ENCODE results near the gene CCNY.

DNA sequence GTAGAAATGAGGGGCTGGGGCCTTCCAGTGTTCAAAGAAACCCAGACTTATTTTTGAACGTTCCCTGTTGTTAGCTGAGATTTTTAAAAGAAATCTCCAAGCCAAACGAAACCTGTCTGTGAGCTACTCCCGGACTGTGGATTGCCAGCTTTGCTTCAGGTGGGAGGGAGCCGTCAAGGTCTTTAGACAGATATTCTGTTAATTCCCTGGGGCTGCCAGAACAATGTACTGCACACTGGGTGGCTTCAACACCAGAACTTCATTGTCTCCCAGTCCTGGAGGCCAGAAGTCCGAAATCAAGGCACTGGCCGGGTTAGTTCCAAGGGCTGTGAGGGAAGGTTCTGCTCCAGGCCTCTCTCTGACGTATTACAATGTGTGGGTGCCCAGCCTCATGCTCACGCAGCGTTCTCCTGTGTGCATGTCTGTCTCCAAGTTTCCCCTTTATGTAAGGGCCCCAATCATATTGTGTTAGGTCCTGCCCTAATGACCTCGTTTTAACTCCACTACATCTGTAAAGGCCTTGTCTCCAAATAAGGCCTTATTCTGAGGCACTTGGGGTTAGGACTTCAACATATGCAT, 208.9 kb downstream of the CCNY start:
- TF ChIP-seq SP2 (CRISPR knock-in tag; IDR thresholded peaks at IDR 0.05), result no peak
- TF ChIP-seq, protein P1, sequence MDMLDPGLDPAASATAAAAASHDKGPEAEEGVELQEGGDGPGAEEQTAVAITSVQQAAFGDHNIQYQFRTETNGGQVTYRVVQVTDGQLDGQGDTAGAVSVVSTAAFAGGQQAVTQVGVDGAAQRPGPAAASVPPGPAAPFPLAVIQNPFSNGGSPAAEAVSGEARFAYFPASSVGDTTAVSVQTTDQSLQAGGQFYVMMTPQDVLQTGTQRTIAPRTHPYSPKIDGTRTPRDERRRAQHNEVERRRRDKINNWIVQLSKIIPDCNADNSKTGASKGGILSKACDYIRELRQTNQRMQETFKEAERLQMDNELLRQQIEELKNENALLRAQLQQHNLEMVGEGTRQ (IDR thresholded peaks at IDR 0.05; ENCODE audit: low read depth, low read length), result no peak
- TF ChIP-seq, protein P1 (CRISPR knock-in tag; IDR thresholded peaks at IDR 0.05; ENCODE audit: borderline replicate concordance), result no peak
- no peak for TF ChIP-seq CREB1 (IDR thresholded peaks at IDR 0.05)
- TF ChIP-seq CREB1 (CRISPR knock-in tag; IDR thresholded peaks at IDR 0.05), result no peak
- TF ChIP-seq, protein P2, sequence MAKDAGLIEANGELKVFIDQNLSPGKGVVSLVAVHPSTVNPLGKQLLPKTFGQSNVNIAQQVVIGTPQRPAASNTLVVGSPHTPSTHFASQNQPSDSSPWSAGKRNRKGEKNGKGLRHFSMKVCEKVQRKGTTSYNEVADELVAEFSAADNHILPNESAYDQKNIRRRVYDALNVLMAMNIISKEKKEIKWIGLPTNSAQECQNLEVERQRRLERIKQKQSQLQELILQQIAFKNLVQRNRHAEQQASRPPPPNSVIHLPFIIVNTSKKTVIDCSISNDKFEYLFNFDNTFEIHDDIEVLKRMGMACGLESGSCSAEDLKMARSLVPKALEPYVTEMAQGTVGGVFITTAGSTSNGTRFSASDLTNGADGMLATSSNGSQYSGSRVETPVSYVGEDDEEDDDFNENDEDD (CRISPR knock-in tag; IDR thresholded peaks at IDR 0.05; ENCODE audit: borderline replicate concordance), result no peak

Measured in HepG2 (cell line).